LoVo (cell line): ENCODE results near the gene PTK6.
A peak's percentile ranks its signal among the peaks of the same experiment; 100 is the strongest.
"Not testable (repeated sequence)": the region's sequence is repeated elsewhere in the genome, so short reads cannot be mapped to it uniquely, and the experiment has no call there.

Experiments
- DNase-seq: peaks from one replicate; pipeline ENCODE4 v3.0.0-alpha.2; 2016; ENCODE audit warnings: low spot score

Gene PTK6

DNA sequence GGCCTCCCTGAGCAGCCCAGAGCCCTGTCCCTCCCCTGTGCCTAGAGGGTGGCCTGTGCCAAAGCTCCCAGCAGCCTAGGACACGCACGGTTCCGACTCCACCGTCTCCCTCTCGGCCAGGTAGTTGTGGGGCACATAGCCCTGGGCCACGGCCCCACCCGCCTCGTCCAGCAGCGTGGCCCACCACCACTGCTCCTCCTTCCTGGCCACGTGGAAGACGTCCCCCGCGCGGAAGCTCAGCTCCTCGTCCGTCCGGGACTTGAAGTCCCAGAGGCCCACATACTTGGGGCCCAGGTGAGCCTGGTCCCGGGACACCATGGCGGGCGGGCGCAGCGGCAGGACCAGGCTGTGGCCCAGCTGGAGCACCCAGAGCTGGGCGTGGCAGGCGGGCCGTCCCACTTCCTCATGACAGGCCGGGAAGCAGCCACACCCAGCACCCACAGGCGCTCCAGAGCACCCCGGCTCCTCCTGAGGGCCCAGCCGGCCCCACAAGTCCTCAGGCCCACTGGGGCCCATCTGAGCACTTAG is at the start of gene PTK6:
Gene PTK6 (minus strand): TSS at position 380 of the 528 bp plus-strand sequence. CDS start 62 bp downstream, at position 318.
- peak; percentile 80 for DNase-seq

- DNase-seq = no peak
Measured at GRCh38 chr20:63586797-63587196, 49.6 kb upstream of the PTK6 start.

DNA sequence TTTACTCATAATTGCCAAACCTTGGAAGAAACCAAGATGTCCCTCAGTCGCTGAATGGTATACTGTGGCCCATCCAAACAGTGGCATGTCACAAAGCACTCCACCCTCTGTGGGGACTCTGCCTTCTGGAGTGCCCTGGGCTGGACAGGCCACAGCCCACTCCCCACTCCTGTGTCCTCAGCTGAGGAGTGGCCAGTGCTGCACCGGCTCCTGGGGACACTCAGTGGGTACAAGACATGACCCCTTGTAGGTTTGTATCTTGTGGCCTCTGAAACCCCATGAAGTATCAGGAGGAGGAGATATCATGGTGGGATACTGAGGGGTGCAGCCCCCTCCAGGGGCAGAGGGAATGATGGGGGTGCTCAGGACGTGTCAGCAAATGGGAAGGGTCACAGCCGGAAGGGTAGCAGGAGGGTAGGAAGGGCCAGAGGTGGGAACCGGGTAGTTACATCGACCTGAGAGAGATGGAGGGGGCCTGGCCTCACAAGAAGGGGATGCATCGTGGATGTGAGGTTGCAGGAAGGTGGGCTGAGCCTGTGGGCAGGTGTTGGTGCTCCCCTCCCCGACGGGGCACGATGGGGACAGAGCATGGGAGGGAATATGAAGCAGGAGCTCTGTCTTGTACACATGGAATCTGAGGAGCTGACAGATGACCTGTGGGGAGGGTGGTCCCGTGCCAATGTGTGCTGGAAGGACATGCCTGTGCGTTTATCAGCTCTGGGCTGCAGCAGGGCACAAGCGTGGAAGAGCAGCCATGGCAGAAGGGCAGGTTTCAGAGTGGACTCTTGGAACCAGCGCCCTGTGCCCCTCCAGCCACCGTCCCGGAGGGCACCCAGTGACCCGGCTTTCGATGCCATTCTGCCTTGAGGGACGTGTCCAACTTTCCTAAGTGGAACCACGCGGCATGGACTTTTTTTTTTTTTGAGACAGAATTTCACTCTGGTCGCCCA is 48.7 kb upstream of the PTK6 start:
- DNase-seq = no peak

GRCh38 chr20:63582382-63583063 is 45.3 kb upstream of the PTK6 start:
- DNase-seq = no peak

GRCh38 chr20:63580796-63581461 is 43.8 kb upstream of the PTK6 start:
- DNase-seq = no peak

- DNase-seq = no peak
Measured at GRCh38 chr20:63579017-63579694, 42.0 kb upstream of the PTK6 start.

DNA sequence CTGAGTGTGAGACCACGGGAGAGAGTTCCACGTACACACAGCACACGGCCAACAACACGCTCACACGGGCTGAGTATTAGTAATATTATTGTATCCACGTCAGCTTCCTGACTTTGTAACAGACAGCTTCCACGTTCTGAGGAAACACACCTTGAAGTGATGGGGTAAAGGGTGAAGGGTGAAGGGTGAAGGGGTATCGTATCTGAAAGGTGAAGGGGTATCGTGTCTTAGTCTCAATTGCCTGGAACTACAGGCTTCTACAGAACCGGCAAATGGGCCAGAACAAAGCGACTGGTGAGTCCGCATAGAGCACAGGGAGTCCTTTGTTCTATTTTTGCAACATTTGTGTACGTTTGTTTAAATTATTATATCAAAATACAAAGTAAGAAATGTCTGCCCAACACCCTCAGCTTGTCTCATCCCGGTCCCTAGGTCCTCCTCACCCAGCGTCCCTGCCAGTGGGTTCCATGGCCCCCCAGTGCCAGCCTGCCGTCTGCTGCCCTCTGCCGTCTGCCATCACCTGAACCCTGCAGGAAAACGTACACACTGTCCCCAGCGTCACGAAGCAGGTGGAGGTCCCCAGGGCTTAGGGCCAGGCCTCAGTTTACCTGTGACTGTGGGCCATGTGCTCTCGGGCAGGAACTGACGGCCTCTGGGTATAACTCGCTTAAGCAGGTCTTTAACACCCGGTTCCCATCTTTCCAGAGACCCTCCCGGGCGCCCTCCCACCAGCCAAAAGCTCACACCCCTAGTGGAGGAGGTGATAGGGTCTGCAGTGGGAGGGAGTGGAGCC is 41.2 kb upstream of the PTK6 start:
- DNase-seq = no peak

GRCh38 chr20:63577317-63577894 is 40.2 kb upstream of the PTK6 start:
- DNase-seq = no peak

- DNase-seq = no peak
Measured at GRCh38 chr20:63576311-63576710, 39.1 kb upstream of the PTK6 start.

- no peak for DNase-seq
Measured at GRCh38 chr20:63574829-63575743, 37.9 kb upstream of the PTK6 start.

- DNase-seq = peak; percentile 81
Measured at GRCh38 chr20:63574156-63574828, 37.1 kb upstream of the PTK6 start, which contains the start of gene HELZ2. Gene HELZ2 (minus strand): TSS chr20:63574239. CDS start chr20:63572385, 1,854 bp downstream.

- no peak for DNase-seq
Measured at GRCh38 chr20:63573647-63574131, 36.5 kb upstream of the PTK6 start.

- DNase-seq = no peak
Measured at GRCh38 chr20:63572788-63573646, 35.8 kb upstream of the PTK6 start.

- DNase-seq = no peak
Measured at GRCh38 chr20:63572071-63572787, 35.1 kb upstream of the PTK6 start.

GRCh38 chr20:63571087-63571478 is 33.9 kb upstream of the PTK6 start:
- not testable (repeated sequence) for DNase-seq

DNA sequence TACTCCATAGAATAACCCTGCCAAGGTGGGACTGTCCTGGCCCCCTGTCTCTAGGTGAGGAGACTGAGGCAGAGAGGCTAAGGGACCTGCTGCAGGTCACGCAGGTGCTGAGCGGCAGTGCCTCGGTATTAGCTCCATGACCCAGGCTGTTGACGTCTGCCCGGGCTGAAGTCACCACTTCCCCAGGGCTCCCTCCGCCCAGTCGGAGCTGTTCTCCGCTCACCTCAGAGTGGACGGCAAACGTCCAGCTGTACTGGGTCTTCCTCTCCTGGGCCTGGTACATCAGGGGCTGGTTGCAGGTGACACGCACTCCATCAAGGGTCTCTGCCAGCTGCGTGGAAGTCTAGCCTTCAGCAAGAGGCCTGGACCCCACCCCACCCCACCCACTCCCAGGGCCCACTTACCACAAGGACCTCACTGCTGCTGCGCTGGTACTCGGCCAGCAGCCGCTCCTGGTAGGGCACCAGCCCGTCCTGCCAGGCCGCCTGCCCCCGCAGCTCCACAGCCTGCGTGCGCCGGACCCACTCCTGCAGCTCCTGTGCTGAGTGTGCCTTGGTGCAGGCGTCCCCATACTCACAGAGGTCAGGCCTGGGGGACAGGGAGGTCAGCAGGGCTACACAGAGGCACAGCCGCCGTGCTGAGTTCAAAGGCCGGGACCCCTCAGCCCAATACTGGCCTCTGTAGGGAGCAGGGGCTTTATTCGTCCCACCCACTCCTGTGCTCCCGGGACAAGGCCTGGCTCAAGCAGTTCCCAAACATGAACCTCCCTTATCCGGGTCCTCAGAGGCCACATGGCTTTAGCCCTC is 33.3 kb upstream of the PTK6 start:
- no peak for DNase-seq
